ENCODE measurements around the gene ACADS.

DNA sequence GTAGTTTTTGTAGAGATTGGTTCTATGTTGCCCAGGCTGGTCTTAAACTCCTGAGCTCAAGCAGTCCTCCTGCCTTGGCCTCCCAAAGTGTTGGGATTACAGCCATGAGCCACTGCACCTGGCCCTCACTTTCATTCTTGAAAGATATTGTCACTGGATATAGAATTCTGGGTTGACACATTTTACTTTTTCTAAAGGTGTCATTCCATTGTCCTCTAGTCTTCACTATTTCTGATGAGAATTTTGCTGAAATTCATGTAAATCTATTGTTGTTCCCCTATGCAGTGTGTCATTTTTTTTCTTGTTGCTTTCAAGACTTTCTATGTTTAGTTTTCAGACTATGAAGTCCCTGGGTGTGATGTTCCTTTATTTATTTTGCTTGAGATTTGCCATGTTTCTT is 29.2 kb downstream of the ACADS start:
- TF ChIP-seq POLR2A (IDR thresholded peaks at IDR 0.05): no peak
- TF ChIP-seq, protein P1, sequence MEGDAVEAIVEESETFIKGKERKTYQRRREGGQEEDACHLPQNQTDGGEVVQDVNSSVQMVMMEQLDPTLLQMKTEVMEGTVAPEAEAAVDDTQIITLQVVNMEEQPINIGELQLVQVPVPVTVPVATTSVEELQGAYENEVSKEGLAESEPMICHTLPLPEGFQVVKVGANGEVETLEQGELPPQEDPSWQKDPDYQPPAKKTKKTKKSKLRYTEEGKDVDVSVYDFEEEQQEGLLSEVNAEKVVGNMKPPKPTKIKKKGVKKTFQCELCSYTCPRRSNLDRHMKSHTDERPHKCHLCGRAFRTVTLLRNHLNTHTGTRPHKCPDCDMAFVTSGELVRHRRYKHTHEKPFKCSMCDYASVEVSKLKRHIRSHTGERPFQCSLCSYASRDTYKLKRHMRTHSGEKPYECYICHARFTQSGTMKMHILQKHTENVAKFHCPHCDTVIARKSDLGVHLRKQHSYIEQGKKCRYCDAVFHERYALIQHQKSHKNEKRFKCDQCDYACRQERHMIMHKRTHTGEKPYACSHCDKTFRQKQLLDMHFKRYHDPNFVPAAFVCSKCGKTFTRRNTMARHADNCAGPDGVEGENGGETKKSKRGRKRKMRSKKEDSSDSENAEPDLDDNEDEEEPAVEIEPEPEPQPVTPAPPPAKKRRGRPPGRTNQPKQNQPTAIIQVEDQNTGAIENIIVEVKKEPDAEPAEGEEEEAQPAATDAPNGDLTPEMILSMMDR (IDR thresholded peaks at IDR 0.05): no peak
